Iris pigment epithelial cell (primary cell): ENCODE measurements around the gene CCDC107.

Experiments used
- DNase-seq: peaks from one replicate; pipeline ENCODE4 v3.0.0-alpha.2; 2011; ENCODE audit warnings: low read depth

CCDC107 gene

GRCh38 chr9:35702696-35703095, 44.6 kb downstream of the CCDC107 start:
- no peak for DNase-seq

GRCh38 chr9:35703906-35704672, 46.0 kb downstream of the CCDC107 start:
- no peak for DNase-seq

GRCh38 chr9:35705372-35705771, 47.3 kb downstream of the CCDC107 start:
- no peak for DNase-seq

- no peak for DNase-seq
Observed at GRCh38 chr9:35705836-35706430, 47.8 kb downstream of the CCDC107 start.

GRCh38 chr9:35706951-35707350, 48.9 kb downstream of the CCDC107 start:
- DNase-seq, result no peak

- no peak for DNase-seq
Observed at GRCh38 chr9:35708146-35708545, 50.1 kb downstream of the CCDC107 start.

GRCh38 chr9:35710818-35711500, 52.9 kb downstream of the CCDC107 start:
- no peak for DNase-seq
